Skeletal muscle tissue (tissue), 4 donors: Measurements from ENCODE around the gene PITPNC1. TPM values are rescaled to one million over a fixed set of nuclear protein-coding genes. Genes with fewer than 3 reads are reported as not detected.

Experiments
- H3K27ac ChIP-seq: one replicate; pipeline ENCODE4 v1.7.0; 2013; ENCODE audit warnings: mild to moderate bottlenecking, low read depth, low read length, inconsistent platforms
- H3K27me3 ChIP-seq, 3 donors: one replicate each; pipeline ENCODE4 v1.7.0; 2013; ENCODE audit warnings: low read length in 3 of 3; ENCODE audit not compliant: control insufficient read depth in 3 of 3, insufficient read depth in 3 of 3
- H3K36me3 ChIP-seq, 3 donors: one replicate each; pipeline ENCODE4 v1.7.0; 2013; ENCODE audit warnings: low read length in 3 of 3; ENCODE audit not compliant: control insufficient read depth in 3 of 3, insufficient read depth in 3 of 3
- H3K4me1 ChIP-seq, 3 donors: one replicate each; pipeline ENCODE4 v1.7.0; 2013; ENCODE audit warnings: low read length in 3 of 3, mild to moderate bottlenecking in 3 of 3; ENCODE audit not compliant: control insufficient read depth in 3 of 3, insufficient read depth in 3 of 3
- H3K4me3 ChIP-seq, 3 donors: one replicate each; pipeline ENCODE4 v1.7.0; 2013; ENCODE audit warnings: low read length in 3 of 3
- H3K9ac ChIP-seq, 3 donors: one replicate each; pipeline ENCODE4 v1.7.0; 2013; ENCODE audit warnings: low read length in 3 of 3, mild to moderate bottlenecking in 3 of 3, moderate library complexity in 2 of 3, low read depth in 1 of 3
- H3K9me3 ChIP-seq, 3 donors: one replicate each; pipeline ENCODE4 v1.7.0; 2013; ENCODE audit warnings: low read length in 3 of 3; ENCODE audit not compliant: control insufficient read depth in 3 of 3
- total RNA-seq: library from RNA; depleted of rRNA; stranded (reverse); fragments of >200 nt; gene quantifications from one replicate; pipeline ENCODE4 v1.2.3, GENCODE V29; 2014
- donor health status: Osteomylitis.

Gene PITPNC1
- total RNA-seq, 1 donor from 2014 or later = 9.4 TPM

- no peaks in the 10 kb centered on the region for H3K27me3 ChIP-seq
- H3K36me3 ChIP-seq = no peaks in the 10 kb centered on the region
- peaks cover 0 to 7% (median 3%) of the 10 kb centered on the region in 3 donors for H3K9me3 ChIP-seq
- H3K9ac ChIP-seq = no peak overlapping the region
- H3K4me3 ChIP-seq = no peak overlapping the region
- no peaks in the 10 kb centered on the region for H3K4me1 ChIP-seq
- no peak overlapping the region for H3K27ac ChIP-seq
These were observed 278.5 kb downstream of the PITPNC1 start for GRCh38 chr17:67655478-67656148.

GRCh38 chr17:67656494-67657203, 279.6 kb downstream of the PITPNC1 start:
- Histone ChIP-seq H3K27ac (no peak overlapping the region), H3K27me3 (no peaks in the 10 kb centered on the region), H3K36me3 (no peaks in the 10 kb centered on the region), H3K4me3 (no peak overlapping the region), H3K9ac (no peak overlapping the region), H3K4me1 (no peaks in the 10 kb centered on the region), H3K9me3 (peaks cover 0 to 7% (median 3%) of the 10 kb centered on the region in 3 donors)

DNA sequence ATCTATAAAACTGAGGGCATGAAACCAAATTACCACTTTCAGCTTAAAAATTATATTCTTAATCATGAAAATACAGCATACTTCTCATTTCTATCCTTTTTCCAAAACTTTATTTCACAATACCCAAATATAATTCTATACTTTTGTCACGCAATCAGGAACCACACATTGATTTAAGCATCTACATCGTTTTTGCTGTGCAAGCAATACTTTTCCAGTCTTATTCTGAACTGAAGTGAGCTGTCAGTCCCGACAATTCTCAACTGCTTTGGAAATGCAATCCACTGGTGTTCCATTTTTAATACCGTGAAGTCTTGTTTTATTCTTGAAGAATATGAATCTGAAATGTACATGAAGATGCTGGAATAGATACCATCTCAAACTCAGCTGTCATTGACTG, 280.5 kb downstream of the PITPNC1 start:
- Histone ChIP-seq H3K27ac (no peak overlapping the region), H3K4me3 (no peak overlapping the region), H3K9me3 (peaks cover 0 to 7% (median 3%) of the 10 kb centered on the region in 3 donors), H3K4me1 (no peaks in the 10 kb centered on the region), H3K27me3 (no peaks in the 10 kb centered on the region), H3K9ac (no peak overlapping the region), H3K36me3 (no peaks in the 10 kb centered on the region)

DNA sequence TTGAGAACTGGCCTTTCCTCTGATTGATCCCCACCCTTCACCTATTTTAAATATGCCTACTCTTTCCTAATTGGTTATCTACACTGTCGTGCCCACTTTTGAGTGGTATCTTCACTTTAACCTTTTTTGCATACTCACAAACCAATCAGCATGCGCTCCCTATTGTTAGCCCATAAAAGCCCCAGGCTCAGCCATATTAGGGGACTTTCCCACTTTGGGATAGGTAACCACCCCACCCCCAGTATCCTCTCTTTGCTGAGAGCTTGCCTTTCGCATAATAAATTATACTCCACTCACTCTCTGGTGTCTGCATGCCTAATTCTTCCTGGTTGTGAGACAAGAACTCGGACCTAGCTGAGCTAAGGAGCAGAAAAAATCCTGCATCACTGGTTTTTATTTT, 281.2 kb downstream of the PITPNC1 start:
- H3K4me1 ChIP-seq = no peaks in the 10 kb centered on the region
- H3K4me3 ChIP-seq = no peak overlapping the region
- no peak overlapping the region for H3K27ac ChIP-seq
- H3K9me3 ChIP-seq = peaks cover 0 to 7% (median 3%) of the 10 kb centered on the region in 3 donors
- no peaks in the 10 kb centered on the region for H3K27me3 ChIP-seq
- no peak overlapping the region for H3K9ac ChIP-seq
- H3K36me3 ChIP-seq = no peaks in the 10 kb centered on the region

GRCh38 chr17:67659028-67659427, 281.9 kb downstream of the PITPNC1 start:
- H3K27ac ChIP-seq = no peak overlapping the region
- H3K9ac ChIP-seq = no peak overlapping the region
- no peaks in the 10 kb centered on the region for H3K36me3 ChIP-seq
- peaks cover 0 to 7% (median 3%) of the 10 kb centered on the region in 3 donors for H3K9me3 ChIP-seq
- no peaks in the 10 kb centered on the region for H3K4me1 ChIP-seq
- no peaks in the 10 kb centered on the region for H3K27me3 ChIP-seq
- H3K4me3 ChIP-seq = no peak overlapping the region

- H3K9ac ChIP-seq = no peak overlapping the region
- H3K4me1 ChIP-seq = no peaks in the 10 kb centered on the region
- H3K9me3 ChIP-seq = peaks cover 0 to 4% (median 3%) of the 10 kb centered on the region in 3 donors
- H3K27ac ChIP-seq = no peak overlapping the region
- no peak overlapping the region for H3K4me3 ChIP-seq
- no peaks in the 10 kb centered on the region for H3K36me3 ChIP-seq
- no peaks in the 10 kb centered on the region for H3K27me3 ChIP-seq
These were observed 285.6 kb downstream of the PITPNC1 start for GRCh38 chr17:67662712-67663111.

DNA sequence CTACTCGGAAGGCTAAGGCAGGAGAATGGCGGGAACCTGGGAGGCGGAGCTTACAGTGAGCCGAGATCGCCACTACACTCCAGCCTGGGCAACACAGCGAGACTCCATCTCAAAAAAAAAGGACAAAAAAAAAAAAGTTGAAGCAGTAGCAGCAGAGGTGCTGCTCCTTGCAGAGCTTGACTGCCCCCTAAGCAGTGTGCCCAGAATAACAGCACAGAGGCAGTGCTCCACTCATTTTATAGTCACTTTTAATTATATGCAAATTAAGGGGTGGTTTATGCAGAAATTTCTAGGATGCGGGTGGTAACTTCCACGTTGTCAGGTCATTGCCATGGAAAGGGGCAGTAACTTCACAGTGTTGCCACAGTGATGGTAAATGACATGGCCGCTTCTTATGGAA, 286.4 kb downstream of the PITPNC1 start:
- Histone ChIP-seq H3K9ac (no peak overlapping the region), H3K4me1 (no peaks in the 10 kb centered on the region), H3K4me3 (no peak overlapping the region), H3K36me3 (no peaks in the 10 kb centered on the region), H3K27me3 (no peaks in the 10 kb centered on the region), H3K27ac (no peak overlapping the region), H3K9me3 (peaks cover 0 to 3% (median under 1%) of the 10 kb centered on the region in 3 donors)

DNA sequence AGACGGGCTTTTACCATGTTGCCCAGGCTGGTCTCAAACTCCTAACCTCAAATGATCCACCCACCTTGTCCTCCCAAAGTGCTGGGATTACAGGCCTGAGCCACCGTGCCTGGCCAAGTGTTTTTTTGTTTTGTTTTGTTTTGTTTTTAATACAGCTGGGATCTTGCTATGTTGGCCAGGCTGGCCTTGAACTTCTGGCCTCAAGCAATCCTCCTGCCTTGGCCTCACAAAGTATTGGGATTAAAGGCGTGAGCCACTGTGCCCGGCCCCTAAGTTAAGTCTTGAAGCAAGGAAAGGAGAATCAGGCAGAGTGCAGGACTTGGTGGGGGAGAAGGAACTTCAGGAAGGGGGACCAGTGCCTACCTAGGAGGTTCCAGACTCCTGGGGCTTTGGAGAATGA, 288.9 kb downstream of the PITPNC1 start:
- H3K27ac ChIP-seq = no peak overlapping the region
- H3K4me1 ChIP-seq = no peaks in the 10 kb centered on the region
- H3K9ac ChIP-seq = no peak overlapping the region
- H3K9me3 ChIP-seq = no peaks in the 10 kb centered on the region
- no peaks in the 10 kb centered on the region for H3K27me3 ChIP-seq
- H3K36me3 ChIP-seq = peaks cover 0 to 3% (median 0%) of the 10 kb centered on the region in 3 donors
- H3K4me3 ChIP-seq = no peak overlapping the region

- Histone ChIP-seq H3K9me3 (no peaks in the 10 kb centered on the region), H3K27ac (no peak overlapping the region), H3K4me1 (peaks cover 0 to 4% (median 2%) of the 10 kb centered on the region in 3 donors), H3K9ac (no peak overlapping the region), H3K27me3 (no peaks in the 10 kb centered on the region), H3K36me3 (peaks cover 0 to 3% (median 0%) of the 10 kb centered on the region in 3 donors), H3K4me3 (no peak overlapping the region)
These were observed 289.6 kb downstream of the PITPNC1 start for GRCh38 chr17:67666710-67667109.

DNA sequence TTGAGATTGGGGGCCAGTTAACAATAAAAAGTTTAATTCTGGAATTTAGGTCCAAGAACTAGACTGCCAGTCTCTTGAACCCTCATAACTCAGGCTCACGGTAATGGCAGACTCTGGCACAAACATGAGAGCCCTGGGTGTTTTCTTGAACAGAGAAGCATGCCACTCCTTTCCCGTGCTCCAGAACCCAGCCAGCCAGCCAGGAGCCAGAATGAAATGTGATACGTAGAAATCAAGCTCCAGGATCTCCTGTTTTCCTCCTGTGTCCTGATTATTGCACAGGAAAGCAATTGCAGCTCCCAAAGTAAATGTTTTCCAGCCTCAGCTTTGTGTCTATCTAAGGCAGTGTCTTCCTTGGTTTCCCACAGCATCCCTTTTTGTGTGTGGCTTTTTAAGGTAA, 294.4 kb downstream of the PITPNC1 start:
- H3K36me3 ChIP-seq = peaks cover 0 to 3% (median 0%) of the 10 kb centered on the region in 3 donors

More for the DNA sequence above, 294.4 kb downstream of the PITPNC1 start:
- Histone ChIP-seq H3K4me3 (no peak overlapping the region), H3K4me1 (peaks cover 0 to 8% (median 2%) of the 10 kb centered on the region in 3 donors), H3K27me3 (no peaks in the 10 kb centered on the region), H3K27ac (no peak overlapping the region), H3K9me3 (no peaks in the 10 kb centered on the region), H3K9ac (no peak overlapping the region)
